K562 (cell line): ENCODE results near the gene ATXN1L. TPM values are rescaled to one million over a fixed set of nuclear protein-coding genes. Genes with fewer than 3 reads are reported as not detected.
"Not testable (repeated sequence)": the region's sequence is repeated elsewhere in the genome, so short reads cannot be mapped to it uniquely, and the experiment has no call there.

ENCODE experiments used
- ATAC-seq: fragments of 200-7000 bp; cut with Tn5 transposase; 3 replicates; pipeline ENCODE4 v1.9.1; 2020; ENCODE audit warnings: moderate library complexity
- BruUV-seq: library from RNA; stranded (reverse); fragments of 400-500 nt; replicated peaks from 2 replicates; lab custom pipeline; 2021; lab: Mats Ljungman, UMichigan
- CTCF ChIA-PET: fragments of 300-600 bp; formaldehyde crosslinking; extraction: SDS; loops from one replicate; lab custom pipeline; 2021; ENCODE audit warnings: low intra/inter-chr PET ratio; lab: Yijun Ruan, JAX
- POLR2A ChIA-PET: fragments of 300-600, 350-650 bp; sonication (Branson Sonifier 250); formaldehyde crosslinking; extraction: SDS; loops from one replicate; lab custom pipeline; 2021; ENCODE audit warnings: antibody characterized with exemption, inconsistent platforms; lab: Yijun Ruan, JAX
- DNase-seq, 4 experiments: peaks; one replicate each; pipeline versions ENCODE4 v3.0.0 to v3.0.0-alpha.2; 2011 to 2018; ENCODE audit warnings: low spot score in 3 of 4, mixed read lengths in 3 of 4; ENCODE audit errors: extremely low read depth in 1 of 4
- FAIRE-seq: peaks from 2 replicates; lab custom pipeline; 2011; peaks lifted over from hg19 to GRCh38; lab: Jason Lieb, UNC
- H2AFZ ChIP-seq: 2 replicates; pipeline ENCODE4 v1.6.0; 2011; ENCODE audit warnings: low read depth, low read length, control low read depth, inconsistent platforms
- H3K27ac ChIP-seq: fragments of 200-600 bp; 3 replicates; pipeline ENCODE4 v1.8.0; 2011; ENCODE audit warnings: low read depth, mild to moderate bottlenecking, control low read depth, inconsistent platforms, low read length, moderate library complexity, mixed read lengths; ENCODE audit errors: extremely low read depth
- H3K27me3 ChIP-seq, 2 experiments: fragments of 300-600 bp in 1 of 2; 2 replicates in 1 of 2; 3 replicates in 1 of 2; pipeline versions ENCODE4 v1.6.0 to v1.8.0; 2011; ENCODE audit warnings: inconsistent platforms in 2 of 2, low read length in 2 of 2, mild to moderate bottlenecking in 1 of 2, mixed read lengths in 1 of 2, moderate library complexity in 1 of 2; ENCODE audit not compliant: control insufficient read depth in 2 of 2, insufficient read depth in 2 of 2
- H3K36me3 ChIP-seq: fragments of 300-600 bp; 3 replicates; pipeline ENCODE4 v1.8.0; 2011; ENCODE audit warnings: mild to moderate bottlenecking, low read length, inconsistent platforms; ENCODE audit not compliant: control insufficient read depth, insufficient read depth
- H3K4me1 ChIP-seq, 2 experiments: fragments of 200-600 bp in 1 of 2; replicated peaks in 1 of 2; 2 replicates in 1 of 2; 3 replicates in 1 of 2; pipeline versions ENCODE4 v1.5.1 to v1.8.0; 2011; ENCODE audit warnings: inconsistent platforms in 2 of 2, low read length in 2 of 2, mild to moderate bottlenecking in 1 of 2, mixed read lengths in 1 of 2, moderate library complexity in 1 of 2; ENCODE audit not compliant: control insufficient read depth in 2 of 2, insufficient read depth in 2 of 2
- H3K4me2 ChIP-seq: 2 replicates; pipeline ENCODE4 v1.6.1; 2011; ENCODE audit warnings: low read length, control low read depth, inconsistent platforms, mixed read lengths; ENCODE audit not compliant: insufficient read depth
- H3K4me3 ChIP-seq: fragments of 200-600 bp; sonication (generic), shearing (Covaris generic); 2 replicates; pipeline ENCODE4 v1.5.1; 2016; ENCODE audit warnings: control low read depth, inconsistent platforms
- H3K79me2 ChIP-seq: fragments of 200-600 bp; 3 replicates; pipeline ENCODE4 v1.8.0; 2011; ENCODE audit warnings: low read length, inconsistent platforms; ENCODE audit not compliant: control insufficient read depth, insufficient read depth
- H3K9ac ChIP-seq, 2 experiments: 2 replicates each; pipeline versions ENCODE4 v1.6.0 to v1.6.1; 2011; ENCODE audit warnings: low read depth in 2 of 2, low read length in 2 of 2, control low read depth in 1 of 2, inconsistent platforms in 1 of 2, mild to moderate bottlenecking in 1 of 2, mixed read lengths in 1 of 2; ENCODE audit not compliant: insufficient read depth in 1 of 2
- H3K9me1 ChIP-seq: one replicate; pipeline ENCODE4 v1.6.0; 2011; ENCODE audit warnings: inconsistent platforms, mild to moderate bottlenecking, low read length, moderate library complexity; ENCODE audit not compliant: control insufficient read depth, insufficient read depth
- H3K9me3 ChIP-seq: replicated peaks from 2 replicates; pipeline ENCODE4 v1.5.1; 2011; ENCODE audit warnings: low read depth, low read length, inconsistent platforms; ENCODE audit not compliant: control insufficient read depth, insufficient read depth
- H4K20me1 ChIP-seq: replicated peaks from 2 replicates; pipeline ENCODE4 v1.6.1; 2011; ENCODE audit warnings: low read length, inconsistent platforms, mixed read lengths; ENCODE audit not compliant: control insufficient read depth, insufficient read depth
- CTCF ChIP-seq, 3 experiments: IDR thresholded peaks in 2 of 3; conservative IDR thresholded peaks in 1 of 3; 2 replicates each; pipeline ENCODE4 v1.5.1; 2011 to 2012; ENCODE audit warnings: low read length in 3 of 3, mild to moderate bottlenecking in 3 of 3, control low read depth in 2 of 3, improper control_type of control experiment in 1 of 3, inconsistent platforms in 1 of 3, low read depth in 1 of 3, mixed read lengths in 1 of 3, moderate library complexity in 1 of 3; ENCODE audit not compliant: insufficient read depth in 2 of 3
- FOXA1 ChIP-seq: fragments of 450-650 bp; IDR thresholded peaks from 2 replicates; pipeline ENCODE4 v1.6.1; 2016; ENCODE audit warnings: mild to moderate bottlenecking, borderline replicate concordance
- NFIC ChIP-seq: fragments of 450-650 bp; IDR thresholded peaks from 2 replicates; pipeline ENCODE4 v1.6.1; 2017; ENCODE audit warnings: mild to moderate bottlenecking, inconsistent platforms
- NFIX ChIP-seq: fragments of 250-450 bp; sonication (Bioruptor Pico); IDR thresholded peaks from 2 replicates; pipeline ENCODE4 v1.4.0; 2020; ENCODE audit warnings: low read depth, mild to moderate bottlenecking, moderate library complexity
- WGBS: fragments of 100-300 bp; shearing (Covaris generic); methylation state at CpG from one replicate; pipeline ENCODE4 v1.1.6; 2016; ENCODE audit warnings: low coverage, mixed read lengths; ENCODE audit not compliant: insufficient coverage; ENCODE audit errors: missing lambda C conversion rate; 5-methylcytosine and 5-hydroxymethylcytosine counted together
- in situ Hi-C: fragments of 300-500 bp; cut with MboI; formaldehyde crosslinking; loops from 4 replicates; pipeline ENCODE4 v1.15.0; 2018; ENCODE audit warnings: inconsistent platforms, mixed read lengths
- intact Hi-C: fragments of 100-400 bp; cut with micrococcal nuclease; formaldehyde crosslinking; loops from 2 replicates; pipeline ENCODE4 v1.14.2; 2022
- polyA plus RNA-seq, 8 experiments: library from polyadenylated mRNA; depleted of rRNA in 4 of 8; stranded (reverse) in 5 of 8; unstranded in 3 of 8; fragments of >200 nt; fragmentation: Nextera tagmentation in 2 of 8; fragmentation: Illumina TruSeq in 1 of 8; extraction: Ambion mirVana in 2 of 8; extraction: Trizol in 1 of 8; gene quantifications; 2 replicates each; pipeline versions ENCODE4 v1.2.1 to v1.2.3, GENCODE V29; 2011 to 2014; ENCODE audit warnings: inconsistent platforms in 1 of 8, missing spikeins in 1 of 8
- total RNA-seq, 7 experiments: library from RNA; depleted of rRNA in 6 of 7; stranded (reverse); fragments of >200 nt in 6 of 7; fragmentation: Illumina TruSeq in 2 of 7; extraction: Trizol in 2 of 7; gene quantifications; 2 replicates each; pipeline versions ENCODE4 v1.2.1 to v1.2.3, GENCODE V29; 2011 to 2021; ENCODE audit warnings: low replicate concordance in 1 of 7

ATXN1L gene
- total and polyA plus RNA-seq, 9 of the 15 experiments (the other 6 are each of a cell fraction or from before 2014, with no cell fraction given) = 1.4 to 11.3 (median 9.3) TPM

GRCh38 chr16:71867175-71867574 lies 21.4 kb downstream of the ATXN1L start:
- H3K36me3 ChIP-seq, H3K9ac ChIP-seq, H3K4me3 ChIP-seq, H3K79me2 ChIP-seq, H3K4me1 ChIP-seq, BruUV-seq, H3K4me2 ChIP-seq: not testable (repeated sequence)
- TF ChIP-seq NFIC (peak; percentile 88), NFIX (CRISPR knock-in tag) (peak; percentile 61)
- TF ChIP-seq, all 486 proteins: peak for 2; not testable (repeated sequence) for 484
- ATAC-seq, H3K9me3 ChIP-seq, H3K27me3 ChIP-seq, DNase-seq, H3K9me1 ChIP-seq, CTCF ChIA-PET, H4K20me1 ChIP-seq, H3K27ac ChIP-seq, FAIRE-seq, H2AFZ ChIP-seq, intact Hi-C loops, in situ Hi-C loops: not testable (repeated sequence)
- 80% methylated on average over 6 of the region's 6 CpGs for whole genome bisulfite sequencing
- POLR2A ChIA-PET = interaction anchor here (1.3 kb wide), 1 partner anchor 9 kb away, joined by 3 read pairs; no protein-coding TSS in a partner anchor

- ChIA-PET POLR2A (interaction anchor here (1.3 kb wide), 1 partner anchor 9 kb away, joined by 3 read pairs; no protein-coding TSS in a partner anchor), CTCF (no interaction called here)
- intact Hi-C loops (no loop called here), in situ Hi-C loops (no loop called here)
- WGBS = 82% methylated on average over 3 of the region's 3 CpGs
- Histone ChIP-seq H3K36me3 (peaks cover 4% of the 10 kb centered on the region; the same call in 1 of the 3 replicates), H3K9me3 (no peaks in the 10 kb centered on the region), H3K4me2 (no peak overlapping the region), H3K4me1 (no peaks in the 10 kb centered on the region; a peak in 1 of 5 replicates), H3K27me3 (no peaks in the 10 kb centered on the region), H3K4me3 (no peak overlapping the region), H4K20me1 (no peaks in the 10 kb centered on the region), H3K9ac (no peak overlapping the region), H3K9me1 (no peaks in the 10 kb centered on the region), H3K27ac (no peak overlapping the region), H3K79me2 (no peaks in the 10 kb centered on the region), H2AFZ (no peak overlapping the region)
- DNase-seq (no peak), FAIRE-seq (no peak), ATAC-seq (no peak)
- BruUV-seq = no TSS peak
- 0 out of 6 replicates have a peak, but pooled peaks of 1 of the 3 experiments have one; percentile 24 for TF ChIP-seq CTCF (IDR thresholded peaks at IDR 0.05 in 2 of 3, conservative IDR thresholded peaks at IDR 0.05 in 1 of 3; ENCODE audit: insufficient read depth in 2 of 3, low read depth in 1 of 3, low read length in 3 of 3)
- no peak for TF ChIP-seq FOXA1
These were observed 22.2 kb downstream of the ATXN1L start for GRCh38 chr16:71867939-71868338.
